ENCODE results near the gene COPZ2. TPM values are rescaled to one million over a fixed set of nuclear protein-coding genes. Genes with fewer than 3 reads are reported as not detected.

Gene COPZ2
- total RNA-seq, 1 donor from 2014 or later = 5.7 TPM

- intact Hi-C loops (cut with micrococcal nuclease) = no loop called here
- no peak overlapping the region for H3K27ac Mint-ChIP-seq
- H3K4me3 Mint-ChIP-seq (ENCODE audit: low read depth) = no peak overlapping the region
Observed at GRCh38 chr17:48066656-48067055, 29.1 kb upstream of the COPZ2 start.

GRCh38 chr17:48066192-48066591, 28.6 kb upstream of the COPZ2 start:
- intact Hi-C loops (cut with micrococcal nuclease) = no loop called here
- no peaks in the 10 kb centered on the region for H3K9me3 Mint-ChIP-seq
- peaks cover 2% of the 10 kb centered on the region for H3K4me1 Mint-ChIP-seq (ENCODE audit: low read depth)
- no peaks in the 10 kb centered on the region for H3K27me3 Mint-ChIP-seq (ENCODE audit: low read depth)
- H3K27ac Mint-ChIP-seq = no peak overlapping the region
- peaks cover 57% of the 10 kb centered on the region for H3K36me3 Mint-ChIP-seq (ENCODE audit: low read depth)
- no peak for DNase-seq (ENCODE audit: low spot score)
- no peak overlapping the region for H3K4me3 Mint-ChIP-seq (ENCODE audit: low read depth)

More at GRCh38 chr17:48066656-48067055, 29.1 kb upstream of the COPZ2 start:
- Mint-ChIP-seq H3K4me1 (ENCODE audit: low read depth) (peaks cover 2% of the 10 kb centered on the region), H3K27me3 (ENCODE audit: low read depth) (no peaks in the 10 kb centered on the region), H3K9me3 (no peaks in the 10 kb centered on the region), H3K36me3 (ENCODE audit: low read depth) (peaks cover 57% of the 10 kb centered on the region)
- DNase-seq (ENCODE audit: low spot score) = no peak

- DNase-seq (ENCODE audit: low spot score) = no peak
- intact Hi-C loops (cut with micrococcal nuclease) = no loop called here
- H3K4me3 Mint-ChIP-seq (ENCODE audit: low read depth) = no peak overlapping the region
- H3K4me1 Mint-ChIP-seq (ENCODE audit: low read depth) = peaks cover 2% of the 10 kb centered on the region
- H3K27ac Mint-ChIP-seq = no peak overlapping the region
- H3K27me3 Mint-ChIP-seq (ENCODE audit: low read depth) = no peaks in the 10 kb centered on the region
- peaks cover 62% of the 10 kb centered on the region for H3K36me3 Mint-ChIP-seq (ENCODE audit: low read depth)
- no peaks in the 10 kb centered on the region for H3K9me3 Mint-ChIP-seq
Observed at GRCh38 chr17:48064638-48065037, 27.0 kb upstream of the COPZ2 start.

- peaks cover 78% of the 10 kb centered on the region for H3K36me3 Mint-ChIP-seq (ENCODE audit: low read depth)
- DNase-seq (ENCODE audit: low spot score) = no peak
- no peak overlapping the region for H3K4me3 Mint-ChIP-seq (ENCODE audit: low read depth)
- H3K27ac Mint-ChIP-seq = no peak overlapping the region
- H3K9me3 Mint-ChIP-seq = no peaks in the 10 kb centered on the region
- intact Hi-C loops (cut with micrococcal nuclease) = no loop called here
- no peaks in the 10 kb centered on the region for H3K27me3 Mint-ChIP-seq (ENCODE audit: low read depth)
- H3K4me1 Mint-ChIP-seq (ENCODE audit: low read depth) = peaks cover 2% of the 10 kb centered on the region
Observed at GRCh38 chr17:48062273-48062672, 24.7 kb upstream of the COPZ2 start.

- Mint-ChIP-seq H3K27ac (no peak overlapping the region), H3K9me3 (no peaks in the 10 kb centered on the region), H3K27me3 (ENCODE audit: low read depth) (no peaks in the 10 kb centered on the region), H3K4me1 (ENCODE audit: low read depth) (peaks cover 11% of the 10 kb centered on the region), H3K4me3 (ENCODE audit: low read depth) (no peak overlapping the region), H3K36me3 (ENCODE audit: low read depth) (peaks cover 83% of the 10 kb centered on the region)
- intact Hi-C loops (cut with micrococcal nuclease) = no loop called here
- DNase-seq (ENCODE audit: low spot score) = no peak
Observed at GRCh38 chr17:48060249-48060648, 22.7 kb upstream of the COPZ2 start.

- peaks cover 16% of the 10 kb centered on the region for H3K4me1 Mint-ChIP-seq (ENCODE audit: low read depth)
- peaks cover 76% of the 10 kb centered on the region for H3K36me3 Mint-ChIP-seq (ENCODE audit: low read depth)
- DNase-seq (ENCODE audit: low spot score) = no peak
- H3K4me3 Mint-ChIP-seq (ENCODE audit: low read depth) = no peak overlapping the region
- H3K27ac Mint-ChIP-seq = no peak overlapping the region
- intact Hi-C loops (cut with micrococcal nuclease) = no loop called here
- H3K27me3 Mint-ChIP-seq (ENCODE audit: low read depth) = no peaks in the 10 kb centered on the region
- no peaks in the 10 kb centered on the region for H3K9me3 Mint-ChIP-seq
Observed at GRCh38 chr17:48059125-48059668, 21.6 kb upstream of the COPZ2 start.

GRCh38 chr17:48058393-48059124, 21.0 kb upstream of the COPZ2 start:
- peaks cover 20% of the 10 kb centered on the region for H3K4me1 Mint-ChIP-seq (ENCODE audit: low read depth)

GRCh38 chr17:48057626-48058025, 20.0 kb upstream of the COPZ2 start:
- H3K4me3 Mint-ChIP-seq (ENCODE audit: low read depth) = no peak overlapping the region
- intact Hi-C loops (cut with micrococcal nuclease) = no loop called here
- H3K27ac Mint-ChIP-seq = no peak overlapping the region
- no peak for DNase-seq (ENCODE audit: low spot score)
- no peaks in the 10 kb centered on the region for H3K27me3 Mint-ChIP-seq (ENCODE audit: low read depth)
- H3K36me3 Mint-ChIP-seq (ENCODE audit: low read depth) = peaks cover 81% of the 10 kb centered on the region
- H3K4me1 Mint-ChIP-seq (ENCODE audit: low read depth) = peaks cover 29% of the 10 kb centered on the region
- no peaks in the 10 kb centered on the region for H3K9me3 Mint-ChIP-seq

More at GRCh38 chr17:48058393-48059124, 21.0 kb upstream of the COPZ2 start:
- no peaks in the 10 kb centered on the region for H3K9me3 Mint-ChIP-seq
- peaks cover 76% of the 10 kb centered on the region for H3K36me3 Mint-ChIP-seq (ENCODE audit: low read depth)
- H3K27ac Mint-ChIP-seq = peak overlapping the region; percentile 61
- H3K4me3 Mint-ChIP-seq (ENCODE audit: low read depth) = no peak overlapping the region
- DNase-seq (ENCODE audit: low spot score) = no peak
- intact Hi-C loops (cut with micrococcal nuclease) = no loop called here
- H3K27me3 Mint-ChIP-seq (ENCODE audit: low read depth) = no peaks in the 10 kb centered on the region

GRCh38 chr17:48056879-48057278, 19.3 kb upstream of the COPZ2 start:
- no peak overlapping the region for H3K4me3 Mint-ChIP-seq (ENCODE audit: low read depth)
- no peaks in the 10 kb centered on the region for H3K27me3 Mint-ChIP-seq (ENCODE audit: low read depth)
- no peak for DNase-seq (ENCODE audit: low spot score)
- H3K36me3 Mint-ChIP-seq (ENCODE audit: low read depth) = peaks cover 80% of the 10 kb centered on the region
- intact Hi-C loops (cut with micrococcal nuclease) = no loop called here
- no peaks in the 10 kb centered on the region for H3K9me3 Mint-ChIP-seq
- peak overlapping the region; percentile 81 for H3K27ac Mint-ChIP-seq
- H3K4me1 Mint-ChIP-seq (ENCODE audit: low read depth) = peaks cover 35% of the 10 kb centered on the region

- no peak for DNase-seq (ENCODE audit: low spot score)
- peak overlapping the region; percentile 14 for H3K4me3 Mint-ChIP-seq (ENCODE audit: low read depth)
- H3K36me3 Mint-ChIP-seq (ENCODE audit: low read depth) = peaks cover 80% of the 10 kb centered on the region
- intact Hi-C loops (cut with micrococcal nuclease) = no loop called here
- peak overlapping the region; percentile 81 for H3K27ac Mint-ChIP-seq
- H3K4me1 Mint-ChIP-seq (ENCODE audit: low read depth) = peaks cover 38% of the 10 kb centered on the region
- no peaks in the 10 kb centered on the region for H3K27me3 Mint-ChIP-seq (ENCODE audit: low read depth)
- no peaks in the 10 kb centered on the region for H3K9me3 Mint-ChIP-seq
Observed at GRCh38 chr17:48056246-48056745, 18.7 kb upstream of the COPZ2 start.

- peaks cover 41% of the 10 kb centered on the region for H3K4me1 Mint-ChIP-seq (ENCODE audit: low read depth)
- no peaks in the 10 kb centered on the region for H3K9me3 Mint-ChIP-seq
Observed at GRCh38 chr17:48055531-48056245, 18.1 kb upstream of the COPZ2 start.

GRCh38 chr17:48054238-48055185, 16.9 kb upstream of the COPZ2 start:
- intact Hi-C loops (cut with micrococcal nuclease) = no loop called here
- H3K4me1 Mint-ChIP-seq (ENCODE audit: low read depth) = peaks cover 52% of the 10 kb centered on the region
- no peak for DNase-seq (ENCODE audit: low spot score)
- peak overlapping the region; percentile 81 for H3K27ac Mint-ChIP-seq
- no peaks in the 10 kb centered on the region for H3K27me3 Mint-ChIP-seq (ENCODE audit: low read depth)
- H3K4me3 Mint-ChIP-seq (ENCODE audit: low read depth) = no peak overlapping the region
- H3K9me3 Mint-ChIP-seq = no peaks in the 10 kb centered on the region
- peaks cover 82% of the 10 kb centered on the region for H3K36me3 Mint-ChIP-seq (ENCODE audit: low read depth)

More at GRCh38 chr17:48055531-48056245, 18.1 kb upstream of the COPZ2 start:
- intact Hi-C loops (cut with micrococcal nuclease) = no loop called here
- DNase-seq (ENCODE audit: low spot score) = no peak
- peak overlapping the region; percentile 51 for H3K4me3 Mint-ChIP-seq (ENCODE audit: low read depth)
- no peaks in the 10 kb centered on the region for H3K27me3 Mint-ChIP-seq (ENCODE audit: low read depth)
- peaks cover 82% of the 10 kb centered on the region for H3K36me3 Mint-ChIP-seq (ENCODE audit: low read depth)
- peak overlapping the region; percentile 81 for H3K27ac Mint-ChIP-seq

All from activated T-helper 2 cell treated with anti-CD3 and anti-CD28 coated beads, Interferon-gamma antibody, Interleukin-2, Interleukin-4, amounts not matched to agents 10 μg/mL and 5 μg/mL and 100 μg/mL, durations not matched to agents 14 hours and 24 hours and 36 hours (primary cell).